HepG2 (cell line): Measurements from ENCODE around the gene ZFPL1. TPM values are rescaled to one million over a fixed set of nuclear protein-coding genes. Genes with fewer than 3 reads are reported as not detected.

Experiments
- CSRNP2 ChIP-seq: sonication (generic); formaldehyde crosslinking; conservative IDR thresholded peaks from 2 replicates; pipeline ENCODE4 v1.8.0; 2022; ENCODE audit warnings: low read depth, missing genetic modification reagents
- HIVEP1 ChIP-seq: sonication (generic); formaldehyde crosslinking; IDR thresholded peaks from 2 replicates; pipeline ENCODE4 v1.4.0; 2020; ENCODE audit warnings: mild to moderate bottlenecking, missing genetic modification reagents
- HOXD1 ChIP-seq: sonication (generic); formaldehyde crosslinking; IDR thresholded peaks from 2 replicates; pipeline ENCODE4 v1.5.0; 2020; ENCODE audit warnings: missing genetic modification reagents
- RBAK ChIP-seq: sonication (generic); formaldehyde crosslinking; IDR thresholded peaks from 2 replicates; pipeline ENCODE4 v1.5.1; 2020; ENCODE audit warnings: mild to moderate bottlenecking, missing genetic modification reagents
- RBFOX2 ChIP-seq: fragments of 200-400 bp; formaldehyde crosslinking; IDR thresholded peaks from 2 replicates; pipeline ENCODE4 v1.6.1; 2017; ENCODE audit warnings: low read depth, mild to moderate bottlenecking, low read length
- REST ChIP-seq, 2 experiments: IDR thresholded peaks; 2 replicates each; pipeline ENCODE4 v1.6.1; 2011 to 2012; ENCODE audit warnings: low read length in 2 of 2, borderline replicate concordance in 1 of 2, low read depth in 1 of 2, mild to moderate bottlenecking in 1 of 2, moderate library complexity in 1 of 2
- SIN3B ChIP-seq: fragments of 150-350 bp; IDR thresholded peaks from 2 replicates; pipeline ENCODE4 v1.6.1; 2014; ENCODE audit warnings: low read length
- TBX3 ChIP-seq: fragments of 450-650 bp; IDR thresholded peaks from 2 replicates; pipeline ENCODE4 v1.6.1; 2017; ENCODE audit warnings: antibody characterized with exemption, mild to moderate bottlenecking, inconsistent platforms, borderline replicate concordance
- TFDP1 ChIP-seq: IDR thresholded peaks from 2 replicates; pipeline ENCODE4 v1.6.1; 2016; ENCODE audit warnings: missing compliant biosample characterization, missing genetic modification reagents, borderline replicate concordance
- U2AF2 ChIP-seq: fragments of 200-400 bp; formaldehyde crosslinking; IDR thresholded peaks from 2 replicates; pipeline ENCODE4 v1.6.1; 2017; ENCODE audit warnings: low read depth, mild to moderate bottlenecking, low read length
- ZBTB33 ChIP-seq: sonication (generic); formaldehyde crosslinking; IDR thresholded peaks from 2 replicates; pipeline ENCODE4 v1.4.0; 2020; ENCODE audit warnings: missing genetic modification reagents
- ZBTB34 ChIP-seq: sonication (generic); formaldehyde crosslinking; IDR thresholded peaks from 2 replicates; pipeline ENCODE4 v1.8.0; 2022; ENCODE audit warnings: mild to moderate bottlenecking, missing genetic modification reagents
- ZNF329 ChIP-seq: sonication (generic); formaldehyde crosslinking; IDR thresholded peaks from 2 replicates; pipeline ENCODE4 v1.9.0; 2021; ENCODE audit warnings: low read depth, mild to moderate bottlenecking, missing genetic modification reagents
- ZNF572 ChIP-seq: sonication (generic); formaldehyde crosslinking; IDR thresholded peaks from 2 replicates; pipeline ENCODE4 v1.5.1; 2020; ENCODE audit warnings: mild to moderate bottlenecking, missing genetic modification reagents
- ZNF614 ChIP-seq: IDR thresholded peaks from 2 replicates; pipeline ENCODE4 v1.6.1; 2018; ENCODE audit warnings: missing biosample characterization, missing genetic modification reagents, inconsistent platforms, borderline replicate concordance
- ZNF839 ChIP-seq: sonication (generic); formaldehyde crosslinking; IDR thresholded peaks from 2 replicates; pipeline ENCODE4 v1.4.0; 2020; ENCODE audit warnings: missing genetic modification reagents, mild to moderate bottlenecking, borderline replicate concordance
- ZSCAN21 ChIP-seq: sonication (generic); formaldehyde crosslinking; IDR thresholded peaks from 2 replicates; pipeline ENCODE4 v1.8.0; 2022; ENCODE audit warnings: mild to moderate bottlenecking, missing genetic modification reagents, moderate library complexity, borderline replicate concordance
- polyA plus RNA-seq, 8 experiments: library from polyadenylated mRNA; depleted of rRNA in 3 of 8; stranded (reverse) in 7 of 8; unstranded in 1 of 8; fragments of >200 nt; fragmentation: Illumina TruSeq in 4 of 8; extraction: Trizol in 4 of 8; gene quantifications; 2 replicates each; pipeline versions ENCODE4 v1.2.1 to v1.2.3, GENCODE V29; 2011 to 2016; ENCODE audit warnings: low read depth in 4 of 8, missing spikeins in 1 of 8, mixed read lengths in 1 of 8; ENCODE audit not compliant: insufficient read depth in 1 of 8
- total RNA-seq, 5 experiments: library from RNA; depleted of rRNA; stranded (reverse); fragments of >200 nt; fragmentation: Illumina TruSeq; extraction: Trizol; gene quantifications; 2 replicates each; pipeline ENCODE4 v1.2.3, GENCODE V29; 2016; ENCODE audit warnings: low read depth in 1 of 5

ZFPL1 gene
- total and polyA plus RNA-seq, 2 of the 13 experiments (the other 11 are each of a cell fraction or from before 2014, with no cell fraction given), result 32.2 to 56.0 TPM

GRCh38 chr11:65095974-65096806 lies 12.2 kb downstream of the ZFPL1 start, which contains the start of gene VPS51 (continued):
- TF ChIP-seq ZBTB34 (no peak), ZBTB33 (peak; percentile 83), RBAK (CRISPR knock-in tag) (no peak), ZSCAN21 (0 out of 2 replicates have a peak, but pooled peaks have one; percentile 58), CSRNP2 (CRISPR knock-in tag) (no peak), HIVEP1 (CRISPR knock-in tag) (peak; percentile 52; the same call in 1 of the 2 replicates), ZNF614 (0 out of 2 replicates have a peak, but pooled peaks have one; percentile 80), REST (IDR thresholded peaks at IDR 0.05; ENCODE audit: borderline replicate concordance in 1 of 2, low read depth in 1 of 2, low read length in 2 of 2) (no peak; a peak in 1 of 4 replicates), HOXD1 (CRISPR knock-in tag) (peak; percentile 86), ZNF329 (CRISPR knock-in tag) (no peak), TFDP1 (peak; percentile 72; the same call in 1 of the 2 replicates), SIN3B (peak; percentile 96), TBX3 (peak; percentile 57; the same call in 1 of the 2 replicates), RBFOX2 (peak; percentile 97), ZNF839 (CRISPR knock-in tag) (no peak), ZNF572 (no peak), U2AF2 (0 out of 2 replicates have a peak, but pooled peaks have one; percentile 69)
